Measurements from ENCODE around the gene ME3.

Gene ME3

GRCh38 chr11:86692746-86693145 is 20.3 kb upstream of the ME3 start:
- DNase-seq: no peak

- no peak for DNase-seq
Observed at GRCh38 chr11:86692317-86692716, 19.9 kb upstream of the ME3 start.

GRCh38 chr11:86688398-86689179 is 16.2 kb upstream of the ME3 start:
- no peak for DNase-seq

- no peak for DNase-seq
Observed at GRCh38 chr11:86687185-86687778, 14.9 kb upstream of the ME3 start.

- no peak for DNase-seq
Observed at GRCh38 chr11:86686531-86686930, 14.1 kb upstream of the ME3 start.

- peak in 1 of 51 donors; percentile 25 for DNase-seq
Observed at GRCh38 chr11:86681483-86681756, 9.0 kb upstream of the ME3 start.

GRCh38 chr11:86680716-86681482 is 8.5 kb upstream of the ME3 start:
- DNase-seq: no peak

- peak in 1 of 51 donors; percentile 29 for DNase-seq
Observed at GRCh38 chr11:86678823-86679222, 6.4 kb upstream of the ME3 start.

- DNase-seq: no peak
Observed at GRCh38 chr11:86678296-86678695, 5.9 kb upstream of the ME3 start.

- no peak for DNase-seq
Observed at GRCh38 chr11:86676533-86677154, 4.2 kb upstream of the ME3 start.

GRCh38 chr11:86676010-86676409 is 3.6 kb upstream of the ME3 start:
- no peak for DNase-seq

GRCh38 chr11:86675017-86675416 is 2.6 kb upstream of the ME3 start:
- no peak for DNase-seq

GRCh38 chr11:86673872-86674750 is 1.7 kb upstream of the ME3 start:
- DNase-seq: no peak

GRCh38 chr11:86673055-86673843 is 833 bp upstream of the ME3 start:
- DNase-seq: no peak

- DNase-seq: peak in 37 of 51 donors; percentile 2 to 74 (median 43)
Observed at GRCh38 chr11:86671531-86672006, 847 bp downstream of the ME3 start.

GRCh38 chr11:86670911-86671310 is 1.5 kb downstream of the ME3 start:
- peak in 1 of 51 donors; percentile 38 for DNase-seq

GRCh38 chr11:86670181-86670580 is 2.2 kb downstream of the ME3 start:
- peak in 1 of 51 donors; percentile 25 for DNase-seq

- DNase-seq: no peak
Observed at GRCh38 chr11:86669424-86669823, 3.0 kb downstream of the ME3 start.

- DNase-seq: no peak
Observed at GRCh38 chr11:86668929-86669328, 3.5 kb downstream of the ME3 start.

- DNase-seq: no peak
Observed at GRCh38 chr11:86666193-86666592, 6.2 kb downstream of the ME3 start.
